ENCODE measurements around the gene WDPCP. TPM values are rescaled to one million over a fixed set of nuclear protein-coding genes. Genes with fewer than 3 reads are reported as not detected.

The WDPCP gene
- total RNA-seq, 2 donors from 2014 or later: 11.6 to 12.9 TPM

GRCh38 chr2:63261137-63261621 is 327.1 kb downstream of the WDPCP start:
- no peaks in the 10 kb centered on the region for H3K36me3 Mint-ChIP-seq (ENCODE audit: low read depth)
- H3K9me3 ChIP-seq (ENCODE audit: control insufficient read depth, low read length, poor library complexity, severe bottlenecking): no peaks in the 10 kb centered on the region
- no peak overlapping the region for H3K27ac Mint-ChIP-seq
- no peaks in the 10 kb centered on the region for H3K27me3 Mint-ChIP-seq
- DNase-seq (no peak), ATAC-seq (no peak)
- H3K4me3 Mint-ChIP-seq: no peak overlapping the region
- H3K4me1 Mint-ChIP-seq: peaks cover 4% of the 10 kb centered on the region

GRCh38 chr2:63257473-63257872 is 330.8 kb downstream of the WDPCP start:
- no peaks in the 10 kb centered on the region for H3K27me3 Mint-ChIP-seq
- ATAC-seq (peak; percentile 73), DNase-seq (no peak)
- H3K9me3 ChIP-seq (ENCODE audit: control insufficient read depth, low read length, poor library complexity, severe bottlenecking): no peaks in the 10 kb centered on the region
- H3K36me3 Mint-ChIP-seq (ENCODE audit: low read depth): no peaks in the 10 kb centered on the region
- no peak overlapping the region for H3K27ac Mint-ChIP-seq
- no peak overlapping the region for H3K4me3 Mint-ChIP-seq
- peaks cover 4% of the 10 kb centered on the region for H3K4me1 Mint-ChIP-seq

GRCh38 chr2:63249161-63249560 is 339.1 kb downstream of the WDPCP start:
- H3K27ac Mint-ChIP-seq: no peak overlapping the region
- no peaks in the 10 kb centered on the region for H3K9me3 ChIP-seq (ENCODE audit: control insufficient read depth, low read length, poor library complexity, severe bottlenecking)
- H3K4me1 Mint-ChIP-seq: no peaks in the 10 kb centered on the region
- H3K27me3 Mint-ChIP-seq: no peaks in the 10 kb centered on the region
- ATAC-seq (no peak), DNase-seq (no peak)
- no peak overlapping the region for H3K4me3 Mint-ChIP-seq
- no peaks in the 10 kb centered on the region for H3K36me3 Mint-ChIP-seq (ENCODE audit: low read depth)

GRCh38 chr2:63242747-63243146 is 345.5 kb downstream of the WDPCP start:
- no peak for ATAC-seq
- H3K9me3 ChIP-seq (ENCODE audit: control insufficient read depth, low read length, poor library complexity, severe bottlenecking): no peaks in the 10 kb centered on the region
- no peak overlapping the region for H3K4me3 Mint-ChIP-seq
- H3K4me1 Mint-ChIP-seq: no peaks in the 10 kb centered on the region
- H3K36me3 Mint-ChIP-seq (ENCODE audit: low read depth): no peaks in the 10 kb centered on the region
- H3K27ac Mint-ChIP-seq: no peak overlapping the region
- H3K27me3 Mint-ChIP-seq: no peaks in the 10 kb centered on the region
- no peak for DNase-seq

- ATAC-seq (no peak), DNase-seq (no peak)
- peaks cover 5% of the 10 kb centered on the region for H3K9me3 ChIP-seq (ENCODE audit: control insufficient read depth, low read length, poor library complexity, severe bottlenecking)
- Mint-ChIP-seq H3K27me3 (no peaks in the 10 kb centered on the region), H3K4me1 (no peaks in the 10 kb centered on the region), H3K4me3 (no peak overlapping the region), H3K27ac (no peak overlapping the region), H3K36me3 (ENCODE audit: low read depth) (no peaks in the 10 kb centered on the region)
These were observed 362.2 kb downstream of the WDPCP start for GRCh38 chr2:63225964-63226686.

- H3K4me1 Mint-ChIP-seq: no peaks in the 10 kb centered on the region
- H3K27ac Mint-ChIP-seq: no peak overlapping the region
- H3K36me3 Mint-ChIP-seq (ENCODE audit: low read depth): no peaks in the 10 kb centered on the region
- ATAC-seq: no peak
- H3K27me3 Mint-ChIP-seq: no peaks in the 10 kb centered on the region
- DNase-seq: no peak
- no peak overlapping the region for H3K4me3 Mint-ChIP-seq
- peaks cover 9% of the 10 kb centered on the region for H3K9me3 ChIP-seq (ENCODE audit: control insufficient read depth, low read length, poor library complexity, severe bottlenecking)
These were observed 369.3 kb downstream of the WDPCP start for GRCh38 chr2:63218800-63219526.

- H3K4me3 Mint-ChIP-seq: no peak overlapping the region
- no peaks in the 10 kb centered on the region for H3K4me1 Mint-ChIP-seq
- no peak for ATAC-seq
- H3K27me3 Mint-ChIP-seq: no peaks in the 10 kb centered on the region
- no peaks in the 10 kb centered on the region for H3K9me3 ChIP-seq (ENCODE audit: control insufficient read depth, low read length, poor library complexity, severe bottlenecking)
- no peaks in the 10 kb centered on the region for H3K36me3 Mint-ChIP-seq (ENCODE audit: low read depth)
- H3K27ac Mint-ChIP-seq: no peak overlapping the region
- DNase-seq: no peak
These were observed 393.0 kb downstream of the WDPCP start for GRCh38 chr2:63195310-63195709.

GRCh38 chr2:63194175-63194574 is 394.1 kb downstream of the WDPCP start:
- DNase-seq (no peak), ATAC-seq (no peak)
- H3K9me3 ChIP-seq (ENCODE audit: control insufficient read depth, low read length, poor library complexity, severe bottlenecking): no peaks in the 10 kb centered on the region
- H3K4me1 Mint-ChIP-seq: no peaks in the 10 kb centered on the region
- H3K27me3 Mint-ChIP-seq: no peaks in the 10 kb centered on the region
- H3K27ac Mint-ChIP-seq: no peak overlapping the region
- H3K4me3 Mint-ChIP-seq: no peak overlapping the region
- H3K36me3 Mint-ChIP-seq (ENCODE audit: low read depth): no peaks in the 10 kb centered on the region

- H3K27ac Mint-ChIP-seq: no peak overlapping the region
- no peaks in the 10 kb centered on the region for H3K4me1 Mint-ChIP-seq
- no peak for ATAC-seq
- no peak for DNase-seq
- H3K4me3 Mint-ChIP-seq: no peak overlapping the region
- no peaks in the 10 kb centered on the region for H3K27me3 Mint-ChIP-seq
- no peaks in the 10 kb centered on the region for H3K9me3 ChIP-seq (ENCODE audit: control insufficient read depth, low read length, poor library complexity, severe bottlenecking)
- H3K36me3 Mint-ChIP-seq (ENCODE audit: low read depth): no peaks in the 10 kb centered on the region
These were observed 395.1 kb downstream of the WDPCP start for GRCh38 chr2:63192889-63193774.

- H3K4me3 Mint-ChIP-seq: no peak overlapping the region
- no peak for ATAC-seq
- no peaks in the 10 kb centered on the region for H3K36me3 Mint-ChIP-seq (ENCODE audit: low read depth)
- no peak overlapping the region for H3K27ac Mint-ChIP-seq
- H3K4me1 Mint-ChIP-seq: no peaks in the 10 kb centered on the region
- no peaks in the 10 kb centered on the region for H3K27me3 Mint-ChIP-seq
- no peaks in the 10 kb centered on the region for H3K9me3 ChIP-seq (ENCODE audit: control insufficient read depth, low read length, poor library complexity, severe bottlenecking)
- DNase-seq: no peak
These were observed 395.9 kb downstream of the WDPCP start for GRCh38 chr2:63192169-63192888.

GRCh38 chr2:63189026-63189425 is 399.3 kb downstream of the WDPCP start:
- Mint-ChIP-seq H3K27ac (no peak overlapping the region), H3K36me3 (ENCODE audit: low read depth) (no peaks in the 10 kb centered on the region), H3K4me3 (no peak overlapping the region), H3K27me3 (no peaks in the 10 kb centered on the region), H3K4me1 (no peaks in the 10 kb centered on the region)
- ATAC-seq (no peak), DNase-seq (no peak)
- peaks cover 3% of the 10 kb centered on the region for H3K9me3 ChIP-seq (ENCODE audit: control insufficient read depth, low read length, poor library complexity, severe bottlenecking)

- no peak overlapping the region for H3K4me3 Mint-ChIP-seq
- H3K27me3 Mint-ChIP-seq: no peaks in the 10 kb centered on the region
- H3K9me3 ChIP-seq (ENCODE audit: control insufficient read depth, low read length, poor library complexity, severe bottlenecking): peaks cover 3% of the 10 kb centered on the region
- no peak for DNase-seq
- ATAC-seq: no peak
- H3K36me3 Mint-ChIP-seq (ENCODE audit: low read depth): no peaks in the 10 kb centered on the region
- H3K4me1 Mint-ChIP-seq: no peaks in the 10 kb centered on the region
- H3K27ac Mint-ChIP-seq: no peak overlapping the region
These were observed 401.9 kb downstream of the WDPCP start for GRCh38 chr2:63186331-63186730.

All from T-helper 17 cell (primary cell).